Measurements from ENCODE around the gene PLEK.
A peak's percentile ranks its signal among the peaks of the same experiment; 100 is the strongest.
"Not testable (repeated sequence)": the region's sequence is repeated elsewhere in the genome, so short reads cannot be mapped to it uniquely, and the experiment has no call there.

PLEK gene

GRCh38 chr2:68418419-68418818 is 53.3 kb downstream of the PLEK start:
- peak in 1 of 2 donors; percentile 49 for DNase-seq

- DNase-seq, result no peak
These were observed 53.8 kb downstream of the PLEK start for GRCh38 chr2:68418855-68419254.

GRCh38 chr2:68420254-68420910 is 55.3 kb downstream of the PLEK start:
- DNase-seq, result no peak

GRCh38 chr2:68423966-68424650 is 59.0 kb downstream of the PLEK start:
- DNase-seq, result no peak

GRCh38 chr2:68425503-68425902 is 60.4 kb downstream of the PLEK start:
- no peak for DNase-seq

GRCh38 chr2:68426446-68426845 is 61.4 kb downstream of the PLEK start:
- DNase-seq, result no peak

GRCh38 chr2:68426848-68427579 is 61.9 kb downstream of the PLEK start:
- DNase-seq, result no peak

GRCh38 chr2:68428126-68428525 is 63.0 kb downstream of the PLEK start:
- DNase-seq, result no peak

- DNase-seq, result no peak
These were observed 63.7 kb downstream of the PLEK start for GRCh38 chr2:68428746-68429145.

- DNase-seq, result no peak
These were observed 64.3 kb downstream of the PLEK start for GRCh38 chr2:68429311-68429826.

- DNase-seq, result no peak
These were observed 66.4 kb downstream of the PLEK start for GRCh38 chr2:68431316-68431972.

GRCh38 chr2:68432696-68433658 is 67.9 kb downstream of the PLEK start:
- DNase-seq, result no peak

GRCh38 chr2:68434981-68435380 is 69.9 kb downstream of the PLEK start:
- no peak for DNase-seq

GRCh38 chr2:68435615-68436014 is 70.5 kb downstream of the PLEK start:
- no peak for DNase-seq

GRCh38 chr2:68436270-68436669 is 71.2 kb downstream of the PLEK start:
- no peak for DNase-seq

GRCh38 chr2:68438455-68439303 is 73.6 kb downstream of the PLEK start:
- no peak for DNase-seq

- peak; percentile 72 to 91 for DNase-seq
These were observed 76.3 kb downstream of the PLEK start for GRCh38 chr2:68441179-68441993.

GRCh38 chr2:68441994-68442322 is 76.9 kb downstream of the PLEK start:
- no peak for DNase-seq

GRCh38 chr2:68446425-68446824 is 81.3 kb downstream of the PLEK start:
- not testable (repeated sequence) for DNase-seq
